A549 (cell line): Measurements from ENCODE around the gene PID1.

Experiments
- CTCF ChIP-seq: fragments of >200 bp; sonication (Bioruptor Twin); formaldehyde crosslinking; IDR thresholded peaks from 3 replicates; pipeline ENCODE4 v1.5.1; 2016
- JUN ChIP-seq, 2 experiments: fragments of >200 bp; sonication (Bioruptor Twin); formaldehyde crosslinking; IDR thresholded peaks; 2 replicates in 1 of 2; 3 replicates in 1 of 2; pipeline ENCODE4 v1.6.1; 2016 to 2017
- MAFK ChIP-seq: fragments of 450-650 bp; IDR thresholded peaks from 2 replicates; pipeline ENCODE4 v1.6.1; 2014; ENCODE audit not compliant: partially characterized antibody
- MAX ChIP-seq: IDR thresholded peaks from 2 replicates; pipeline ENCODE4 v1.6.1; 2012
- POLR2A ChIP-seq: IDR thresholded peaks from 2 replicates; pipeline ENCODE4 v1.6.1; 2012; ENCODE audit warnings: mild to moderate bottlenecking, low read length
- POLR2AphosphoS2 ChIP-seq: conservative IDR thresholded peaks from 2 replicates; pipeline ENCODE4 v1.6.1; 2012; ENCODE audit warnings: low read length, improper control_type of control experiment, inconsistent platforms
- RAD21 ChIP-seq, 2 experiments: fragments of >200 bp in 1 of 2; sonication (Bioruptor Twin) in 1 of 2; formaldehyde crosslinking in 1 of 2; IDR thresholded peaks in 1 of 2; conservative IDR thresholded peaks in 1 of 2; 2 replicates in 1 of 2; 3 replicates in 1 of 2; pipeline ENCODE4 v1.6.1; 2012 to 2018; ENCODE audit warnings: inconsistent platforms in 1 of 2
- ZNF302 ChIP-seq: fragments of 250-450 bp; sonication (Bioruptor Pico); IDR thresholded peaks from 2 replicates; pipeline ENCODE4 v1.9.0; 2021; ENCODE audit warnings: inconsistent platforms, mild to moderate bottlenecking, moderate library complexity

GRCh38 chr2:229273723-229274338 is 2.7 kb upstream of the PID1 start:
- TF ChIP-seq RAD21 (conservative IDR thresholded peaks at IDR 0.05 in 1 of 2, IDR thresholded peaks at IDR 0.05 in 1 of 2): peak; percentile 64 to 66
- TF ChIP-seq CTCF: peak; percentile 72
- TF ChIP-seq POLR2A: no peak
- TF ChIP-seq MAFK: no peak
- no peak for TF ChIP-seq ZNF302 (CRISPR knock-in tag)
- TF ChIP-seq JUN (IDR thresholded peaks at IDR 0.05): no peak
- no peak for TF ChIP-seq MAX
- TF ChIP-seq POLR2AphosphoS2: no peak
